Stimulated activated CD8-positive, alpha-beta memory T cell treated with anti-CD3 and anti-CD28 coated beads, Interleukin-7, amount 100 ng/mL, for 24 hours (primary cell): ENCODE data around the gene SYNE2.
"Not testable (repeated sequence)": the region's sequence is repeated elsewhere in the genome, so short reads cannot be mapped to it uniquely, and the experiment has no call there.

Experiments used
- DNase-seq: peaks from one replicate; pipeline ENCODE4 v3.0.0-alpha.2; 2020; ENCODE audit warnings: low read depth

The SYNE2 gene

DNA sequence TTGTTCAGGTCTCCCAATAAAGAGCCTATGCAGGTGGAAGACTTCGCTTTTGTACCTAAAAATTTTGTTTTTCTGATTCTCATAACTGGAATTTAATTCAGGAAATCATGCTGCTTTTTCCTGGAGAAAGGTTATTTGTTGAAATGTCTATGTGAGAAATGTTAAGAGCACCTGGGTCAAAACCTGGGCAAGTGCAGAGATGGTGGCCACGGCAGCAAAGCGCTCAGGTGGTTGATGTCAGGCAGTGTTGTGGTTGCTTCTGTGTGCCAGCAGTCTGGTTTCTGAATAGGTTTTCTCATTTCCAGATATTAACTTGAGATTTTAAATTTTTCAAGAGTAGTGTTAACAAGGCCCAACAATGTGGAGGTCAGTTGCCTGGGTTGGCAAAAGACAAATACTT is 345.2 kb downstream of the SYNE2 start:
- DNase-seq: no peak

DNA sequence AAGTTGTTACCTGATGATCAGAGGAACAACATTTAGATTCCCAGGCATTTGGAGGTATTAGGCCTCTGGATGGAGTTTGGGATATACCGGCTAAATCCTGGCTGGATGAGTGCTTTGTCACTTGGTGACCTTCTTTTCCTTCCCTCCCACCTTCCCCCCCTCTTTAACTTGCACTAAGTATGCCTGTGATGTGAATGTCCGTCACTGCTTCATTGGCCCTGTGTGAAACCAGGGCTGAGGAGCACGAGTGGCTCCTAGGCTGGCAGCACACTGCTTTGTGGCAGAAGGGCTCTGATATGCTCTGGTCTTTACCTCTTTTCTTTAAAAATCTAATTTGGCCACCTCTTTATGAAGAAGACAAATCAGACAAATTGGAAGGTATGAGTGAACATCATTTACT is 345.7 kb downstream of the SYNE2 start:
- no peak for DNase-seq

DNA sequence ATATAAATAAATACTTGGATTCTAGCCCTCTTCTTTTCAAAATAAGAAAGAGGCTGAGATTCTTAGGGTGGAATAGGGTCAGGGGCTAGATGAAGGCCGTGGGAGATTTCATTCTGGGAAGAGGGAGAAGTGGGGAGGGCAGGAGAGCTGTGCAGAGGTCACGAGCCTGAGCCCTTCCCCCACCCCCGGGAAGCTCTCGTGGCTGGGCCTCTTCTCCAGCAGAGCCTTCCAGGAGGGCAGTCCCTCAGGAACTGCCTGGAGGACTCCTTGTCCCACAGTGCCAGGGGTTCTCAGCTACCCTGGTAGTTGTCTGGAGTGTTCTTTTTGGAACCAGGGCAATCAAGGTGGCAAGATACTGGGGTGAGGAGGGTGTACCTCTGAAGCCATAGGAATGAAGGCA is 347.4 kb downstream of the SYNE2 start:
- no peak for DNase-seq

DNA sequence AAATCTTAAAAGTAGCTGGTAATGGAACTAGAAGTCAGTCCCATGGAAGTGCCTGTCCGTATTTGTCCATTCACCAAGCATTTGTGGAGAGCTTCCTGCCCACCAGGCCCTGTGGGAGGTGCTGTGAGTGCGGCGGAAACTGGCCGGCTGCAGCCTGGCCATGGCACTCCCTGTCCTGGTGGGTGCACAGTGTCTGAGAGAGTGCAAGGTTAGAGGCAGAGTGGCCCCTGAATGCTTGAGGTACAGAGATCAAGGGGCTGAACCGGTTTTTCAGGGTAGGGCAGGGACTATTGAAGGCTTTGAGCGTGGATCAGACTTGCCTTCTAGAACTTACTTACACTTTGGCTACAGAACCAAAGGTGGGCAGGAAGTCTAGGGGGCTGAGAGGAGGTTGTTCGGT is 348.5 kb downstream of the SYNE2 start:
- DNase-seq: no peak

DNA sequence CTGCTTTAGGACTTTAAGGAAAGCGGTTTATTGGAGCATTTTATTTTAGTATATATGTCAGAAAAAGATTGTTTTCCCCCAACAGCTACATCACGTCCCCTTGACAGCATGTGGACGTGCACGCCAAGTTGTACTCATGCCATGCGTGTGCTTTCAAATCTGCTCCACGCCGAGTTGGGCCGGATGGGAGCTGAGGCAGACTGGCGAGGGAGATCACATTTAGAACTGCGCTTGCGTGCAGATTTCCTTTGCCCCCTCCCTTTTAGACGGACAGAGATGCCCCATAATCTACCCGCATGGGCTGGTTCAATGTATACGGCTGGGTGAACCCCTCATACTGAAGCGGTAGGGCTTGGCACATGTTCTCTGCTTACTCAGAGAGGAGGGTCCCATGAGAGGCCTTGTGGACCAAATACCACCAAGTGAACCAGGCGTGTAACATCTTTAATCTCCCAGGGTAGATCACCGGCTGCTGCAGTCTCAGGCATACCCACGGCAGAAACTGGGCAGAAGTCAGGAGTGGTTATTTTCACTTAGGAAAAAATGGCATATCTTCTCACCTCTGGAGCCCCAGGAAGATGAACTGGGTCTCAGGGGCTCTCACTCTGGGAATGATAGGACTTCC is 349.2 kb downstream of the SYNE2 start:
- DNase-seq: no peak

DNA sequence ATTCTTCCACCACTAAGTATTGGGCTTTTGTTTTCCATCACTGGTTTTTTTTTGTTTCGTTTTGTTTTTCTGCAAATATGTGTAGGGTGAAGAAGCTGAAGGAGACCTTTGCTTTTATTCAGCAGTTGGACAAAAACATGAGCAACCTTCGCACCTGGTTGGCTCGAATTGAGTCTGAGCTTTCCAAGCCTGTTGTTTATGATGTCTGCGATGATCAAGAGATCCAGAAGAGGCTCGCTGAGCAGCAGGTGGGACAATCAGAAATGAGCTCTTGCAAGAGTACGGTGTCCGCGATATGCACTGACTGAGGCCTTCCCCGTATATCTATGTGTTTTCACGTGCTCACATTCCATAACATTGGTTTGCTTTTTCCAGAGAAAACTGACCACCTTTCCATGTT is 349.9 kb downstream of the SYNE2 start:
- DNase-seq: no peak

DNA sequence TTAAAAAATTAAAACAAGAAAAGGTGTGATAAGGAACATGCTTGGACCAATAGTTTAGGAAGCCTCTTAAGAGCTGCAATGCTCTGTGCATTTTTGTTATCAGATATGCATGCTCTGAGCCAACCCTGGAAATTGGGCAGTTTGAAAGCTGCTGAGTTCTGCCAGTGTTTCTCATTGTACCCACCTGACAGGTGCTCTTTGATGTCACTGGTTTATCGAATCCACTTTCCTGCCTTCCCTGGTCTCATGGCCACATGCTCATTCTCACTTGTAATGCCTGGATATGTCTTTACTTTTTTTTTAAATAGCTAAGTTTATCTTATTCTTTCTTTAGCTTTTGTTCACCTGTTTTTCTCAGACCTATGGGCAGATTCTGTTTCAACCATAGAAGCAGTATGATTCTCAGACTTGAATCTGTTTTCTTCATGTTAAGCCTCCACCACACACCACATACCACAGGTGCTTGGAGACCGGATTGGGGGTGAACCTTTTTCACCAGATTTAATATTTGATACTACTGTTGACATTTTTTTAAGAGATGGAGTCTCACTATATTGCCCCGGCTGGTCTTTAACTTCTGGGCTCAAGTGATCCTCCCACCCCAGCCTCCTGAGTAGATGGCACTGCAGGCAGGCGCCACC is 350.7 kb downstream of the SYNE2 start:
- DNase-seq: no peak

DNA sequence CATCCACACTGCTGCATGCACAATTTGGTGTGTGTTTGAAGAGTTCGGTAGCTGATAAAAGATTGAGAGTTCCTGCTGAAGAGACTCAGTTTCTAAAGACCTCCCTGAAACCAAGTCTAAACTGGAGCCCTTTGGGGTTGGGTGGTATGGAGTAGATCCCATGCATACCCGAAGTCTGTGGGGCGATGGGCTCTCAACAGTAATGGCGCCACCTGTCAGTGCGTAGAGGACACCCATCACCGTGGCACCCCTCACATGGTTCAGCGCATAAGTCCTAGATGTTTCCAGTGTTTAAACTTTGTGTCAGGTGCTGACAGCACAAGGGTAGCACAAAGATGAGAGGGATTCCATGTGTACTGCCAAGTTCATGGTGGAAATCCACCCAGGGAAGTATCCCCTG is 355.5 kb downstream of the SYNE2 start:
- DNase-seq: no peak

DNA sequence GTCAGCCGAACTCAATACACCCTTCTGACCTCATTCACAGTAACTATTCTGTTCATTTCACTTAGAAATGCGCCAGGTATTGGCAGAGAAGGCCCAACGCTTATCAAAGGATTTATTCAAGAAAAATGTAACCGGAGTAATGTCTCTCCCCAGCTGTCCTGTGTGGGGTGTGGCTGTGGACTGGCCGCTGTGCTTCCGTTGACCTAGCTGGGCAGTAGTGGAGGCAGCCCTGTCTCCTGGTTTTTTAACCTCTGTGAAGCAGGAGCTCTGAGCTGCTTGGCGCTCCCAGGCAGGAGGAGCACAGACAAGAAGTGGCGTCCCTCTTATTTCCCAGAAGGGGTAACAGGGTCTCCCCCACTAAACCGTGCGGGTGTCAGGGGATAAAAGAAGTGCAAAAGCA is 356.2 kb downstream of the SYNE2 start:
- DNase-seq: no peak

DNA sequence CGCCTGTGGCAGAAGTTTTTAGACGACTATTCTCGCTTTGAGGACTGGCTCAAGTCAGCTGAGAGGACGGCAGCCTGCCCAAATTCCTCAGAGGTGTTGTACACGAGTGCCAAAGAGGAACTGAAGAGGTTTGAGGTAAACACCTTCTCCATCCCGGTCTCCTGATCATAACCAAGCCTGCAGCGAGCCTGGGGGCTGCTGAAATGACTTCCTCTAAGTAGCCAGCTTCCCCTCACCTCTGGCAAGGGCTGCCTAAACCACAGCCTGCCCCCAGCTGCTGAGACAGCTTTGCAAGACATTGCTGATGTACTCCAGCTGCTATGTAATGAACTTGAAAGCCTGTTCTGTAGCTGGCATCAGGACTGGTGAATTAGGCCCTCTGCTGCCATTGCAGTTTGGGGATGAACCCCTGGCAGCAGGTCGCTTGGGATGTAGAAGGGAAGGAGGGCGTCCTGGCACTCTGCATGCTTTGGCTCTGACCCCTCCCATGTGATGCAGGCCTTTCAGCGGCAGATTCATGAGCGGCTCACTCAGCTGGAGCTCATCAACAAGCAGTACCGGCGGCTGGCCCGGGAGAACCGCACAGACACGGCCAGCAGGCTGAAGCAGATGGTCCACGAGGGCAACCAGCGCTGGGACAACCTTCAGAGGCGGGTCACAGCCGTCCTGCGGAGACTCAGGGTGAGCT is 356.8 kb downstream of the SYNE2 start:
- DNase-seq: no peak

DNA sequence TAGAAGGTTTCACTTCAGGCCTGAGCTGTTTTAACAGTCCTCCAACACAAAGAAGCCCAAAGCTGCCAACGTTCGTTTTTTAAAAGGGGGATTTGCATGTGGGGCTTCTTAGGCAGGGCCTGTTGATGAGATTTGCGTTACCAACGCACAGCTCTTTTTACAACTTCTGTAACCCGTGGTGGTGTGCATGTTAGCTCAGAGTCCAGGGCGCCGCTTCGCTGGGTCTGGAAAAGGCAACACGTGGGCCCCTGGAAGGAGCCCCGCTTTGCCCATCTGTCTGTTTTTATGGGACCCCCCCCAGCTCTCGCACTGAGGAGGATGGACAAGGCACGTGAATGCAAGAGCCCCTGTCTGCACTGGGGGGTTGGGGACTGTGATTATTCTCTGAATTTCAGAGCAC is 357.4 kb downstream of the SYNE2 start:
- DNase-seq: no peak

DNA sequence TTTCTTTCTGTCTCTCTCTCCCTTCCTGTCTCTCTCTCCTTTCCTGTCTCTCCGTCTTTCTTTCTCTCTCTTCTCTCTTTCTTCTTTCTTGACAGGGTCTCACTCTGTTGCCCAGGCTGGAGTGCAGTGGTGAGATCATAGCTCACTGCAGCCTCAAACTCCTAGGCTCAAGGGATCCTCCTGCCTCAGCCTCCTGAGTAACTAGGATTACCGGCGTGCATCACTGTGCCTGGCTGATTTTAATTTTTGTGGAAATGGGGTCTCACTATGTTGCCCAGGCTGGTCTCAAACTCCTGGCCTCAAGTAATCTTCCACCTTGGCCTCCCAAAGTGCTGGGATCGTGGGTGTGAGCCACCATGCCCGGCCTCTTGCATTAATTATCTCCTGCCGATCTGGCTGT is 358.1 kb downstream of the SYNE2 start:
- not testable (repeated sequence) for DNase-seq

DNA sequence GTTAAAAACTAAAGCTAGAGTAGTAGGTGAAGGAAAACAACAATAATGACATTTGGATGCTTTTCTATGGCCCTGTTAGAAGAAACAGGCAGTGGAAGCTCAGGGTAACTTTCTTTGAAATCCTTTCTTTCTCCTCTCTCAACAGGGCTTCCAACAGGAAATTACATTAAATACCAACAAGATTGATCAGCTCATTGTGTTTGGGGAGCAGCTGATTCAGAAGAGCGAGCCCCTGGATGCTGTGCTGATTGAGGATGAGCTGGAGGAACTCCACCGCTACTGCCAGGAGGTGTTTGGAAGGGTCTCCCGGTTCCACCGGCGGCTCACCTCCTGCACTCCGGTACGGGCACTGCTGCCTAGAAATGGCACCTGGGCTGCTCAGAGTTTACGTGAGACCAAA is 359.9 kb downstream of the SYNE2 start:
- no peak for DNase-seq

DNA sequence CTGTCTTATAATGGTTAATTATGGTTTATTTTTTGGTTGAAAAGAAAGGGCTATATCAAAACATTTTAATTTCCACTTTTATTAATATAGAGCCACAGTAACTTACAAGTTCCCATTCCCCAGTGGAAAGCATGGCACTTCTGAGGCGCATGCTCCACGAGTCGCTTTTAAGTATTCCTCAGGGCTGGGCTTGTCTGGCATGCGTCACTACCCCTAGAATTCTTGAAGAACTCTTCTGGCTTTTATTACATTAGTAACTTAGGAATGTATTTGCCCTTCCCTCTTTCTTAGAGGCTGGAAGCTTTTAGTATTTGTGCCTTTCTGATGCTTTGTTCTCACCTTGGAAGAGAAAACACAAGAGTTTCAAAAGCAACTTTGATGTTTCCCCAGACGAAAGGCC is 360.3 kb downstream of the SYNE2 start:
- DNase-seq: no peak

DNA sequence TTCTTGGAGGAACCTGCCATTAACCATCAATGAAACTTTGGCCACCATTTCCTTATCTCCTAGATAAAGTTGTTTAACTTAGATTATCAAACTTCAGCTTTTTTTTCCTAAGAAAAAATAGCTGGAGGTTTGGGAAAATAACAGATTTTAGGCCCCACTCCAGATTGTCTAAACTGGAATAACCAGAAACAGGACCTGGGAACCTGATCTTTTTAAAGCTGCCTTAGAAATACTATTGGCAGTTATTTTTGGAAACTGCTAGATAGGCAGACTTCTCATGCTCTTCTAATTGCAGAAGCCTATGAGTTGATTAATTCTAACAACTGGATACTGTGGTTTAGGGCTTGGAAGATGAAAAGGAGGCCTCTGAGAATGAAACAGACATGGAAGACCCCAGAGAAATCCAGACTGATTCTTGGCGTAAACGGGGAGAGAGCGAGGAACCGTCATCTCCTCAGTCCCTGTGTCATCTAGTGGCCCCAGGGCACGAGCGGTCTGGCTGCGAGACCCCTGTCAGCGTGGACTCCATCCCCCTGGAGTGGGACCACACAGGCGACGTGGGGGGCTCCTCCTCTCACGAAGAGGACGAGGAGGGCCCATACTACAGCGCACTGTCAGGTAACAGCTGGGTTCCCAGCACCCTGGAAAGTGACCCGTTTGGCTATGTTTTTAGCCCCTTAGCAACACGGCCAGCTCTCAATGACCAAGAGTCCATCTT is 361.2 kb downstream of the SYNE2 start:
- no peak for DNase-seq

DNA sequence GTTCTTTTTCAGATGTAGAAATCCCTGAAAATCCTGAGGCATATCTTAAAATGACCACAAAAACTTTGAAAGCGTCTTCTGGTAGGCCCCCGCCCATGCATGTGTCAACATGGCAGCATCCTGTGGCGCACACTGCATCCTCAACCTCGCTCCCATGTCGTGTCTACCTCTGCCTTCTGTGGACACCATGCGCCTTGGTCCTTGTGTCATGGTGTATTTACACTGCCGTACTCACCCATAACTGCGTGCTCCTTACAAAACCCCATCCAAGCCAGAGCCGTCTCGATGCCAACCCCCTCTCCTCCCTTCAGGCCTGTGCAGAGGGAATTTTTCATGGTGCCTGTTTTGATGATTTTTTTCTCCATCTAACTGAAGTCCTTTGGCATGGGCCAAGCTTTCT is 362.5 kb downstream of the SYNE2 start:
- DNase-seq: no peak

DNA sequence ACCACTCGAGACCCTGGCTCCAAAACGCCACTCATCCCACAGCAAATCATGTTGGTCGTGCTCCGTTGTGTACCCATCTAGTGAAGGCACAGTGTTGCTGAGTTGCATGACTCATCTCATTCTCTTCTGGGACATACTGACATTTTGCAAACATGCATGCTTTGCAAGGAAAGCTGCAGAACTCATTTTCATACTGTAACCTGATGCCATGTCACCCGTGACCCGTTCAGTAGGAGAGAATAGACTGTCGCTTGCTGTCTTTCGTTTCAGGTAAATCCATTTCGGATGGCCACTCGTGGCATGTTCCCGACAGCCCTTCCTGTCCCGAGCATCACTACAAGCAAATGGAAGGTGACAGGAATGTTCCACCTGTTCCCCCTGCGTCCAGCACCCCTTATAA is 363.2 kb downstream of the SYNE2 start:
- no peak for DNase-seq

DNA sequence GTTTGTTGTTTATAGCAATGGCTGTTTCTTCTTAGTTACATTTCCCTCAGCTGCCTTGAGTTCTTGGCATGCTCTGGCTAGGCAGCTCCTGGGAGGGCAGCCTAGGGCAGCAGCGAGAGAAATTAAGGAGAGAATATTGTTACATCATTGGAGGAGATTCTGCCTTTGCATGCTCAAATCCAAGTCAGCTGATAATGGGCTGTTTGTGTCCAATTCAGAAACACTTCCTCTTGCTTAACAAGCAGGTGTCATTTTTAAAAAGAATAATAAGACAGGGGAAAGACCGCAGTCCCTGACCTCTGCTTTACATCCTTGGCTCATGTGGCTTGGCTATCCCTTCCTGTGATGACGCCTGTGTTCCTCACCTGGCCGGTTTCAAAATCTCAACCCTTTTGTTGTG is 364.5 kb downstream of the SYNE2 start:
- DNase-seq: no peak

DNA sequence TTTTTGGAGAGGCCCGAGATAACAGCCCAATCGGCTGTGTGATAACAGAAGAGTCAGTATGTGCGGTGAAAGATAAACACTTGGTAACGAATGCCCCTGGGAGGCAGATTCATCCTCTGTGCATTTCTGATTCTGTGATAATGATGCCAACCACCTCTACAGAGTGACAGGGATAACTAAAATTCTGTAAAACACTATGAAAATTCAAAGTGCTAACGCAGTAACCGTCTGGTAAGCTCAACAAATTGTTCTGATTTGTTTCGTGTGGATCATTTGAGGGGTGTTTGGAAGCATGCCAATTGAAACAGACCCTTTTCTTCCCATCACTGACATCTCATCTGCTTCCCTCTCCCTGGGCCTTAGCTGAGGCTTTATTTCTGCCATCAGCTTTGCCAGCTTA is 365.0 kb downstream of the SYNE2 start:
- DNase-seq: no peak

DNA sequence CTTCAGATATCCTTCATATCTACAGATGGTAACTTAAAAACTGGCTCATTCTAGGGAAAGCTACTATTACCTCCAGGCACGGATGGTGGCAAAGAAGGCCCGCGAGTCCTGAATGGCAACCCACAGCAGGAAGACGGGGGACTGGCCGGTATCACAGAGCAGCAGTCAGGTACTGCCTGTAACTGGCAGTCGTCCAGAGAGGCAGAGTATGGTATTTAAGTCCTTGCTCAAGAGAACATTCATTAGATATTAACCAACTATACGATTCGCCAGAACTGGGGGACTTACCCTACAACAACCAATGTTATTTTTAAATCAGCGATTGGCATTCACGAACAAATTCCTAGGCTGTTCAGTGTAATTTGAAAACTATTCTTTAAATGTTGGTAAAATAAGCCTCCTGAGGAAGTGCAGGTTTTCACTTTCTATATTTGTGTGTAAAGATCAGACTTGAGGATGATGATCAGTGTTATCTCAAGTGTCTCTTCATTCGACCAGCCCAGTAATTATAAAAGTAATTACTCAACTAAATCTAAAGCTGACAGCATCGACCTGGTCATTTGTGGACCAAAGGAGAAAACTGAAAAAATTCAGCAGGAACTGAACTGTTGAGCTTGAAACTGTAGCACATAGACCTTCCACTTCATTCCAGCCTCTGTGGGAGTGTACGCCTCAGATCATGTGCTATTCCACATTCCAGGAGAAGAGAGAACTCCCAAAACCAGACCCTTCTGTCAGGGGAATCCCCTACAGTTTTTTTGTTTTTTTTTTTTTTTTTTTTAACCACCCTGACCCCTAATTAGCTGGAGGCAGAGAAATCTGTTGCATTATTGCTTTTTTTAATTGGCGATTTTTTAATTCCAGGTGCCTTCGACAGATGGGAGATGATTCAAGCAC is 365.8 kb downstream of the SYNE2 start:
- DNase-seq: no peak

DNA sequence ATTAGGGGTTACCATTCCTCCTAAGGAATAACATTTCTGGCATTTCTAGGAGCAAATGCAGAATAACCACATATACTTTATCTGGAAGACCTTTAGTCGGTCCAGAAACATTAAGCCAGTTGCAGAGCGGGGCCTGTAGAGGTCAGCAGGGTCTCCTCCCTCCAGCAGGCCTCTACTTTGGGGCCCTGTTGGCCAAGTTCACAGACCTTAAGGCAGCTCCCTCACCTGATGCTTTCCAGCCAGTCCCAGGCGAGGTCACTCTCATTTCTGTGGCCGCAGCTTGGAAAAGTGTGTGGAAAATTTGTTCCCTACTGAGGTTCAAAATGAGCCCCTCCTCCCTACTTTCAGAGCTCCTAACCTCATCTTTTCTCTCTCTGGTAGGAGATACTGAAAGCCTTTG is 367.3 kb downstream of the SYNE2 start:
- DNase-seq: no peak

DNA sequence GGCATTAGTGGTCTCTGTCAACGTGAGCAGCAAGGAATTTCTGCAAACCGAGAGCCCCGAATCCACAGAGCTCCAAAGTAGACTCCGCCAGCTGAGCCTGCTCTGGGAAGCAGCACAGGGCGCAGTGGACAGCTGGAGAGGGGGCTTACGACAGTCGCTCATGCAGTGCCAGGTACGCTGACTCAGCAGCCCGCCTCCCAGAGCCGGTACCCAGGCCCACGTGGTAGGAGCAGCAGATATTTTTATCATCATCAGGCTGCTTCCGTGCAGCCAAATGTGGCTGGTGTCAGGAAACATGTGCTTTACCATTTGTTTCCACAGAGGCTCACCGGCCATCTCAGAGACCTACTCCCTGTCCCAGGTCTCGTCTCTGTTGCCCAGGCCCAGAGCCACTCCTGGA is 367.7 kb downstream of the SYNE2 start:
- DNase-seq: no peak
